Endometrial microvascular endothelial cells (primary cell): Measurements from ENCODE around the gene FAM174C. TPM values are rescaled to one million over a fixed set of nuclear protein-coding genes. Genes with fewer than 3 reads are reported as not detected.

Experiments
- in situ Hi-C: cut with HindIII; loops from 2 replicates; pipeline ENCODE4 v1.10.0; 2017; ENCODE audit warnings: low sequenced_read_pairs, low pct_unique_long_range_greater_than_20kb; ENCODE audit errors: inconsistent ontology term
- total RNA-seq: library from RNA; depleted of rRNA; stranded (reverse); fragments of >200 nt; gene quantifications from one replicate; pipeline ENCODE4 v1.2.3, GENCODE V29; 2015; ENCODE audit errors: inconsistent ontology term

FAM174C gene
- total RNA-seq, 1 donor from 2014 or later = 83.3 TPM

DNA sequence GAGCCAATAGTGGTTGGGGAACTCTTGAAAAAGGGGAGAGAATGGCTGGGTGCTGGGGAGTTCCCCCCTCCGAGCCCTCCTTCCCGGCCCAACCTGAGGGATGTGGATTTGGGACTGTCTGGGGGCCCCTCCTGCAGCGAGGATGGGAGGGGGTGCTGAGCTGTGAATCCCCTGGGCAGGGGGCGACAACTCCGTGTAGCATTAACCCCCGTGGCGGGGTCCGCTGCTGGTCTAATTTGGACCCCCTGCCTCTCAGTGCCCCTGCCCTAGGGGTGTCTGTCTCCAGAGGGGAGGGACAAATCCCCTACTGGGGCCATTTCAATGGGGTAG is 17.2 kb upstream of the FAM174C start:
- in situ Hi-C loops = no loop called here

DNA sequence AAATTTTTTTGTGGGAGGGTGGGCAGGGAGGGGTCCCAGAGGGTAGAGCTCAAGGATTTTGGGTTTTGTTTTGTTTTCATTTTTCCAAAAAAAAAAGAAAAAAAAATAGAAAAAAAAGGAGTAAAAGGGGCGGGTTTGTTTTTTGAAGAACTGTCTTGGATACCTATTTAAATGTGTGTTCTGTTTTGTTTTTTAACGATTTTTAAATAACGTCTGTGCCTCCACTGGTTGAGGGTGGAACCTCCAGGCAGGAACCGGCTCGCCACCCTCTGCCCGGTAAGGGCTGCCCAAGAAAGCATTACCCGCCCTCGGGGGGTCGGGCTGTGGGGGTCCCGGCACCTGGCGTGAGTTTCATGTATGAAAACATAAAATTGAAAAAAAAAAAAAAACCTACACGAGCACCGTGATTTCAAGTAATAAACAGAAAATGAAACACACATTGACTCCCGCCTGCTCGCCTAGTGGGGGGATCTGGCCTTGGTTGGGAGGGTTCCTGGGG is 16.6 kb upstream of the FAM174C start:
- in situ Hi-C loops = no loop called here

DNA sequence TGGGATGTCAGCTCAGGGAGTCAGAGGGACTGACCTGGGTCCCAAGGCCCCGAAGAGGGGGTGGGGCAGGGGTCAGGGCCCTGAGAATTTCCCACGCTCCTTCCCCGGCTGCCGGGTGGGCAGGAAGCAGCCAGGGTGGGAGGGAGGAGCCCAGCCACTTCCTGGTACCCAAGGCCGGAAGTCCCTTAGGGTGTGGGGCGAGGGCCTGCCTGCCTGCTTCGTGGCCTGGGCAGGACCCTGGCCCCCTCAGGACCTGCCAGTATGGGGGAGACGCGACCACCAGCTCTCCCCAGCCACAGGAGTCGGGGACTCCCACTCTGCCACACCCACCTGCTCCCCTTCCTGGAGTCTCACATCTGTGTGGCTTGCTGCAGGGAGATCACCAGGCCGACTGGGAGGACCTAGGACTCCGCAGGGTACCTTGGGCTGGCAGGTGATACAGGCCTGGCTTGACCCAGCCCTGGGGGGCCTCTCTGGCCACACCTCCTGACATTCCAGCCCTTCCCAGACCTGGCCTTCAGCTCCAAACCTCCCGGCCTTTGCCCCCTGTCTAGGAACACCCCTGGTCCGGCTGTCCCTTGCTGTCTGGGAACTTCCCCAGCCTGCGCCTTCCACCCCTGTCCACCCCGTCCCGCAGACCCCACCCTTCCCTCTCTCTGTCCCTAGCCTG is 16.0 kb upstream of the FAM174C start:
- in situ Hi-C loops = no loop called here

DNA sequence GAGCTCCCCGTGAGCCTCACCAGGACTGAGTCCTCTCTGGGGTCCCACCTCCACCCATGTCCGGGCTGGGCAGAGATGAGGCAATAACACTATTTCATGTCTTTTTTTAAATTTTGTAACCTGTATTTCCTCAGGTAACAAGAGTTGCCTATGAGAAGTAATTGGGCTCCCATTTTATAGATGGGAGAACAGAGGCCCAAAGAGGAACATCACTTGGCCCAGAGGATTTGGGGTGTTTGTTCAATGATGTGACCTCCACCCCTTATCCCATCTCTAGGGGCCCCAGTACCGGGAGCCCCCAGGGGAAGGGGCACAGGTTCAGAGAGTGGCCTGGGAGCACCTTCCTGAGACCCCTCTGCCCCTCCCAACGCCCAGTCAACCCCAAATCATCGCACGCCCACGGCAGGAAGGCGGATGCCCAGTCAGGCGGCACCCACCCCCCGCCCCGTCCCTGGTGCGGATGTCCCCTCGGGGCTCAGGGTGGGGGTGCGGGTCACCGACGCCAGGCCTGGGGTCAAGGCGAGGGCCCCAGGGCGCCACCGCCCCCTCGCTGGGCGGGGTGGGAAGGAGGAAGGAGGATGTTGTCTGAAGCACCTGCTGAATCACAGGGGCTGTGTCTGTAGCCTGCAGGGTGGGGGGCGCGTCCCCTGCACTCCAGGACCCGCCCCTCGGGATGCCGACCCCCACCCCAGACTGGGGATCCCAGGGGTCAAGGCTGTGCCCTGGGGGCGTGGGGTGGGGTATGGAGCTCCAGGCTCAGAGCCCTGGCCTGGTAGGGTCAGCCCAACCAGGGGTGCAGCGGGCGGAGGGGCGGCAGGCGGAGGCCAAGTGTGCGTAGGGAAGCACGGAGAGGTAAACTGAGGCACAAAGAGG is 15.2 kb upstream of the FAM174C start:
- in situ Hi-C loops = no loop called here

DNA sequence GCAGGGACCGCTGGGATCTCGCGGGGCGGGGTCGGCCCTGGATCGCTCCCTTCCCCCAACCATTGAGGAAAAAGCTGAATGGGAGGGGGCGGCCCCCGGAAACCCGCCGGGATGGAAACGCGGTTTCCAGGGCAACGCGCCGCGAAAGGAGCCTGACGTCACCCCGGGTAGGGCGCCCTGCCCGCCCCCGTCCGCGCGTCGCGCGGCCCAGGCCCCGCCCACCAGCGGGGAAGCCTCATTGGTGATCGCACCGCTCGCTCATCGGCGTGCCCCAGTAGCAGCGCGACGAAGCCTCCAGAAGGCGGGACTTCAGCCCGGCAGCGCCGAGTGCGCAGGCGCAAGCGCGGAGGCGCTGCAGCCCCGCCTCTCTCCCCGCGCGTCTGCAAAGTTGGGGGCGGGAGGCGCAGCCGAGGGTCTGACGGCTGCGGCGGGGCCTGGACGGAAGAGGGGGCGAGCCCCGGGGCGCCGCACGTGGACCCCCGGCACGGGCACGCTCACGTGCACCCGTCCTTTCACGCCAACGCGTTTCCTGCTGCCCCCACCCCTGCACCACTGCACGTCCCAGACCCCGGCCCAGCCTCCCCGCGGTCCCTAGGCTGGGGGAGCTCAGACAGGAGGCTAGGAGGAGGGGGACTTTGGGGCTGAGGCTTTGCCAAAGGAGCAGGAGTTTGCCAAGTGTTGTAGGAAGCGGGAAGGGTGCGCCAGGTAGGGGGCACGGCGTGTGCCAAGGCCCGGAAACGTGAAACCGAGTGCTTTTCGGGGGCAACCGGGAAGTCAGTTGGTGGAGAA is 14.4 kb upstream of the FAM174C start:
- in situ Hi-C loops = no loop called here

- in situ Hi-C loops = no loop called here
Observed at GRCh38 chr19:1261538-1261797, 13.9 kb upstream of the FAM174C start.

- in situ Hi-C loops = no loop called here
Observed at GRCh38 chr19:1261798-1262622, 13.3 kb upstream of the FAM174C start.

- in situ Hi-C loops = no loop called here
Observed at GRCh38 chr19:1262623-1263123, 12.7 kb upstream of the FAM174C start.

- in situ Hi-C loops = no loop called here
Observed at GRCh38 chr19:1263188-1263587, 12.1 kb upstream of the FAM174C start.

- in situ Hi-C loops = no loop called here
Observed at GRCh38 chr19:1264801-1265614, 10.3 kb upstream of the FAM174C start.

GRCh38 chr19:1265615-1266128 is 9.7 kb upstream of the FAM174C start:
- in situ Hi-C loops = no loop called here

- in situ Hi-C loops = no loop called here
Observed at GRCh38 chr19:1266129-1266915, 9.0 kb upstream of the FAM174C start.

DNA sequence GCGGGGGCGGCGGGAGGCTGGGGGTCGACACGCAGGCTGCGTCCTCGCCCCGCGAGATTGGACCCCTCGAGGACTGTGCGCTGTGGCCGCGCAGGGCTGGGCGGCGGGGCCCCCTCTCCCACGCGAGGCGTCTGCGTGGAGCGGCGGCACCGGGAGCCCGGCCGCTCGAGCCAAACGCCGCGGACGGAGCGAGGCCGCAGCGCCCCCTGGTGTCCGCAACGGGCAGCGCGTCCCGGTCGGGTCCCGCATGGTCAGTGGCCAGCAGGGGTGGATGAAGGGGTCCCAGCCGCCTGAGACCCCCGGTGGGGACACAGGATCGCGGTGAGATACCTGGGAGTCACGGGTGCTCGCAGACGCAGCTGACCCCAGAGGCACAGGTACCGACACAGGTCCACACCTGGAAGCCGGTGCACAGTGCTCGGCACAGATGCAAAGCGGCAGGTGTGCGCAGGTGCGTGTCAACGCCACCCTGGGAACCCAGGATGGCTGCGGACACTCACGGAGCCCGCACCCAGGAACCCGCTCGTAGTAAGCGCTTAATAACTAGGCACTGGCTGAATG is 8.3 kb upstream of the FAM174C start:
- in situ Hi-C loops = no loop called here

DNA sequence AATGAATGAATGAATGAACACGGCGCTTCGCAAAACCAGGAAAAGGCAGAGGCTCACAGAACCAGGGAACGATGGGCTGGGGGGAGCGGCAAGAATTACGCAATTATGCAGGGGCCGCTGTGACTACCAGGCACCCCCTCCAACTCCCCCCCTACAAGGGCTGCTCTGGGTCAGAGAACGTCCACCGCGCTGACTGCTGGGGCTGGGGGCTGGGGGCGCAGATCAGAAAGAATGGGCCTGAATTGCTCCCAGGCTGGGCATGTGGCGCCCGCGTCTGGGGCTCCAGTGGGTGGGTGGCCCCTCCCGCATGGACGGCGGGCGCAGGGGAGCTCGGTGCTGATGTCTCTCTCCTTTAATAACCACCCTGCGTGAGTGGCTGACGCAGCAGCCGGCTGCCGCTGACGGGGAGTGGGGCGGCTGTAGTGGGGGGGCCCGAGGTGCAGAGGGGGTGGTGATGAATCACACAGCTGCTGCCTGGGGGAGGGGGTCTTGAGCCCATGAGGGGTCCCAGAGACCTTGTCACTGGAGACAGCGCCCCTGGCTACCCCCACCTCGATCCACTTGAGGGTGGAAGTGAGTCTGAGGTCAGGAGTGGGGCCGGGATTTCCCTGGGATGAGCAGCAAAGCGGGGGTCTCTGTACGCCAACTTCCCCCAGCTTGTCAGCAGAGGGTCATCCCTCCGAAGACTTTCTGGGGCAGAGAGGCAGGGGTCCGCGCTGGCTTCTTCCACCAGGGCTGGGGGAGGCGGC is 7.7 kb upstream of the FAM174C start:
- in situ Hi-C loops = no loop called here

DNA sequence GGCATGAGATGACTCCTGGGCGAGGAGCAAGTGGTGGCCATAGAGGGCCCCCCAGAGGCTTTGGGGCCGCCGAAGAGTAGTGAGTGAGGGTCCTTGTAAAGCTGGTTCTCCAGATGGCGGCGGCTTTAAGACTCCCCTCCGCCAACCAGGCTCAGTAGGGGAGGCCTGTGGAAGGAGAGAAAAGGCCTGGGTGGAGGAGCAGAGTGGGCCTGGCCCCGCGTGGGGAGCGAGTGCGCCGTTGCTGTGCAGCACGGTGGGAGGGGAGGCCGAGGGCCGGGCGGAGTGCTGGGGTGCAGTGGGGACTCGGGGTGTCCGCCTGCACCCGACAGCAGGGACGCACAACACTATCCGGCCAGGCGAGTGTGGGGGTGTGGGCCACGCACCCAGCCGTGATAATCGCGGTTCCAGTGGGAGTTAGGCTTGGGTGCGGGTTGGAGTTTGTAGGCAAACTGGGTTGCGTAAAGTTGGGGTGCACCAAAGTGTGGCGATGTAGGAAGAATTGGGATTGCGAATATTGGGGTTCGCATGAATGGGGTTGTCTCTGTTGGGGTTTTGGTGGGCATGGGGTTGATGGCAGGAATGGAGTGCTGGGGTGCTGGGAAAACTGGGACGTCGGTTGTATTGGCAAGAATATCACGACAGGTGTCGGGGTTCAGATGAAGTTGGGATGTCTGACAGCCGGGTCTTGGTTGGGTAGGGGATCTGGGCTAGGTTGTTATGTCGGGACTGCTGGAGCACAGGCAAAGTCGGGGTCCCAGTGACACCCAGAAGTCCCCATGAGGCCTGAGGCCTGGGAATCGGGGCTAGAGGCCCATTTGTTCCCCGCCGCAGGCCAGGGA is 6.9 kb upstream of the FAM174C start:
- in situ Hi-C loops = no loop called here
